Aorta (tissue), 5 donors: ENCODE measurements around the gene HOXA2. TPM values are rescaled to one million over a fixed set of nuclear protein-coding genes. Genes with fewer than 3 reads are reported as not detected.

Experiments used
- ATAC-seq: fragments of 200-7000 bp; cut with Tn5 transposase; one replicate; pipeline ENCODE4 v1.9.1; 2022; ENCODE audit warnings: moderate library complexity; ENCODE audit not compliant: low FRiP score
- DNase-seq, 2 donors: peaks; one replicate each; pipeline ENCODE4 v3.0.0-alpha.2; 2020
- H3K27ac ChIP-seq, 2 donors: one replicate each; pipeline ENCODE4 v1.5.1; 2013; ENCODE audit warnings: low read length in 2 of 2, mild to moderate bottlenecking in 2 of 2, moderate library complexity in 2 of 2, control low read depth in 1 of 2, inconsistent platforms in 1 of 2, low read depth in 1 of 2
- H3K27me3 ChIP-seq, 2 donors: one replicate each; pipeline ENCODE4 v1.6.1; 2013; ENCODE audit warnings: control low read depth in 1 of 2, low read length in 1 of 2, mild to moderate bottlenecking in 1 of 2, moderate library complexity in 1 of 2; ENCODE audit not compliant: insufficient read depth in 2 of 2, control insufficient read depth in 1 of 2
- H3K36me3 ChIP-seq, 2 donors: one replicate each; pipeline ENCODE4 v1.6.1; 2013; ENCODE audit warnings: control low read depth in 1 of 2, low read length in 1 of 2, mild to moderate bottlenecking in 1 of 2; ENCODE audit not compliant: insufficient read depth in 2 of 2, control insufficient read depth in 1 of 2
- H3K4me1 ChIP-seq, 2 donors: one replicate each; pipeline ENCODE4 v1.6.1; 2013; ENCODE audit warnings: low read length in 2 of 2, control low read depth in 1 of 2, mild to moderate bottlenecking in 1 of 2, moderate library complexity in 1 of 2; ENCODE audit not compliant: insufficient read depth in 2 of 2, control insufficient read depth in 1 of 2
- H3K4me3 ChIP-seq, 2 donors: one replicate each; pipeline ENCODE4 v1.5.1; 2013; ENCODE audit warnings: low read length in 2 of 2, control low read depth in 1 of 2, mild to moderate bottlenecking in 1 of 2
- H3K9me3 ChIP-seq: one replicate; pipeline ENCODE4 v1.6.1; 2013; ENCODE audit warnings: mild to moderate bottlenecking, low read length; ENCODE audit not compliant: control insufficient read depth
- WGBS, 2 donors: extraction: QIAGEN DNeasy Blood & Tissue Kit; methylation state at CpG; one replicate each; pipeline ENCODE4 v1.1.7; 2013; 5-methylcytosine and 5-hydroxymethylcytosine counted together
- intact Hi-C, 2 donors: fragments of 100-400 bp; cut with DNase I; formaldehyde crosslinking; loops; one replicate each; pipeline versions ENCODE4 v1.14.2 to v1.15.0; 2022
- long read RNA-seq, 2 donors: library from polyadenylated mRNA; unstranded; transcript quantifications; one replicate each; pipeline ENCODE4 v2.0.0, GENCODE V29; 2020 to 2021
- polyA plus RNA-seq, 2 donors: library from polyadenylated mRNA; stranded (reverse); fragments of 200-250 nt; gene quantifications; one replicate each; pipeline ENCODE4 v1.2.3, GENCODE V29; 2013
- total RNA-seq, 2 donors: library from RNA; stranded (reverse); fragmentation: NEBNext Ultra II Directional; extraction: Animal tissue kit (Norgen Biotek cat#: 25700); gene quantifications; one replicate each; pipeline ENCODE4 v1.2.1, GENCODE V29; 2021
- donor health status: healthy with polysubstance abuse.
- donor health status: Bipolar disorder and iron deficiency.
- donor health status: DM: no; HTN: no; CAD: no.
- donor health status: DM: no; HTN: no; CAD: no.
- donor health status: DM: yes; HTN: yes; CAD: no.

HOXA2 gene
- total RNA-seq (1 to 10 TPM; 1.6 to 4.7 TPM), polyA plus RNA-seq (1 to 10 TPM; 2.3 to 3.6 TPM)
- long read RNA-seq, donor 1: 0 reads
- long read RNA-seq, donor 2, partial matches to known transcripts: 0 of 4 reads
- long read RNA-seq, donor 2, other reads (novel, unspliced or antisense): 0 of 4 reads

DNA sequence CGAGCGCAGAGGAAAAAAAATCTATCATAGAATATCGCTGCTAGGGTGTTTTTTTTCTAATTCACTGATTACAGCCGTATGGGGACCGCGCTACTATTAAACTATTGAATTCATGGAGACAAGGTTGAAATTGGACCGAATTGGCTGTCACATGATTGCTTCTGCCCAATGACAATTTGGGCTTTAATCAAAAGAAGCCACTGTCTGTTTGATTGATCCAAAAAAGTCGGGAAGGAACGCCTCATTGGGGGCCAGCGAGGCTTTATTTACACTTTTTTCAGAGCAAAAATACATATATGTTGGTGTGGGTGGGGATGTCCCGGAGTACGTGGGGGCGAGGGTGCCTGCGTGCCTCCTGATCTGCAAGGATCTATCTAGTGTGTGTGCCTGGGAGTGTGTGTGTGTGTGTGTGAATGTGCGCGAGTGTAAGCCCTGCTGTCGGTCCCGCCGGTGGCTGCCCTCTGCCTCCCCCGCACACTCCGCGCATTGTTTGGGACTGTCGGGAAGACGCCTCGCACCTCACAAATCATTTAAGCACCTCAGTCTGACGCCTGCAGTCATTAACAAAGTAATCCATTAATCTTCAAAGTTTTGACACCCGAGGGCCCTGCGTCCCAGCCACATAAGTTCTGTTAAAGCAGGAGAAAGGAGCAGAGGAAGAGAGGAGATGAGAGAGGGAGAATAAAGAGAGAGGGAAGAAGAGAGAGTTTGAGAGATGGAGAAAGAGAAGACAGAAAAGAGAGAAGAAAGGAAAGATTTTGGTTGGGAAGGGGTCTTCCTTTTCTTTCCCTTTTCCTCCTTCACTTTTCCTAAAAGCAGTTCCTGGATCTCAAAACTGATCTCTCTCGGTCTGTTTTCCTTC lies at the start of gene HOXA2:
TSS of gene HOXA2 (minus strand) at position 103 of the 862 bp plus-strand sequence. CDS start 183 bp downstream, outside the sequence.
- Histone ChIP-seq H3K9me3 (no peaks in the 10 kb centered on the region), H3K4me1 (no peaks in the 10 kb centered on the region), H3K36me3 (no peaks in the 10 kb centered on the region), H3K4me3 (peak within 1 kb of the TSS; percentile 24 to 78), H3K27ac (peak within 1 kb of the TSS; percentile 93 to 100), H3K27me3 (no peaks in the 10 kb centered on the region)
- intact Hi-C loops: loop anchor here in 1 of 2 donors (5.0 kb wide), 1 partner anchor 241 kb away; the partner anchor contains the start of gene SKAP2
- DNase-seq (peak; percentile 66 to 72), ATAC-seq (peak; percentile 49)
- 3 to 6% methylated on average over 29 of the region's 29 CpGs for WGBS, 2 donors

DNA sequence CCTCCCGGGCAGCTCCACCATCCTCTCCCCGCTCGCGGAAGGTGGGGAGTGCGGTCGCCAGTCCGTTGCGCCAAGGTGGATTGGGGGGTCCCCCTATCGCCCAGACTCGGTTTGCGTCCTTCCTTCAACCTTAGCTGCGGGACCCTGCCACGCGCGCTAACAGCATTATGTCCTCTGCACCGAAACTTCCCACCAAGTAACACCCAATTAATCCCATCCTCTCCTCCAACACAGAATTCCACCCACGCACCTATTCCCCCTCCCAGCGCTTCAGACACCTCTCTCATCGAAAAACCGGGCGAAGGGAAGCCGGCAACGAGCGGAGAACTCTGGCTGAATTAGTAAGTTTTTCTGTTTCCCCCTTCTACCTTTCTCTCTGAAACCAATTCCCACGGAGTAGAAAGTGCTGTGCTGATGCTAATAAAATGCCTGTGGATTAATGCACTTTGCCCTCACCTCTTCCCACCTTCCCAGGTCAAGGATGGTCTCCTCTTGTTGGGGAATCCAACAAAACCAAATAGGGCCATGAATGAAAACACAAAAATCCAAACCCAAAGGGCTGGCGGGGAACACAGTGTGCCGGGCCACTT lies 49.0 kb upstream of the HOXA2 start:
- no peaks in the 10 kb centered on the region for H3K27me3 ChIP-seq
- intact Hi-C loops: loop anchor here in 1 of 2 donors (5.0 to 10.0 kb wide), 2 partner anchors 947 to 1294 kb away; partner anchors contain the start of genes CBX3 and HNRNPA2B1
- peak overlapping the region in 1 of 2 donors; percentile 65 for H3K27ac ChIP-seq
- DNase-seq (no peak), ATAC-seq (no peak)
- H3K4me3 ChIP-seq: peak overlapping the region; percentile 4 to 23
- no peaks in the 10 kb centered on the region for H3K36me3 ChIP-seq
- peaks cover 0 to 2% of the 10 kb centered on the region in 2 donors for H3K4me1 ChIP-seq
- H3K9me3 ChIP-seq: no peaks in the 10 kb centered on the region
- 6 to 8% methylated on average over 27 of the region's 27 CpGs for WGBS, 2 donors

DNA sequence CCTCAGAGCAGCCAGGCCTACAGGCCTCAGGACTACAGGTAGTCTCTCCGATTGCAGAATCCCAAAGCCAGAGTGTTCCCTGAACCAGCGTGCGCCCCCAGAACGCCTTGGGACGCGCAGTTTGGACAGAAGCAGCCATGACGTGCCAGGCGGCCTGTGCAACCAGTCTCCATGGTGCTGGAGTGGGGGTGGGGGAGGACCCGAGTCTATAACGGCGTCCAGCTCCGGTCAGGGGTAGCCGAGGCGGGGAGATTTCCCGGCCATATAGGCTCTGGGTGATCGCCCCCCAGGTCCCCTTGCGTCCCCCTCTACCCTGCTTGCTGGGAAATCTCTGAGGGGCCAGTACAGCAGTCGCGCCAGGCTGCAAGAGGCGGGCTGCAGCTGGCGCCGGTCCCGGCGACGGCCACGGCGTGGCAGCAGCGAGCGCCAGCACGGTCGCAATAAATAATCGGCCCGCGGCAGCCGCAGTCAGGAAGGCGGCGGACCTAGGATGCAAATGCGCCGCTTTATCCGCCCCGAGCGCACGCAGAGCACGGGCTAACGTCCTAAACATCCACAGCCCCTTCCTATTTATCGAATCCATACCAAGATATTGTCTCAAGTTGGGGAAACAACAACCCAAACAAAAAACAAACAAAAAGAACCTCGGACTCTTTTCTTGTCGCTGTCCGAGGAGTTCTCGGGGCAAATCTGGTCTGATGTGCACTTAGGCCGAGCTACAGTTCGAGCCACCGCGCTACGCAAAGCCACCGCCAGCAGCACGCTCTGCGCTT lies 48.3 kb upstream of the HOXA2 start:
- 1 to 2% methylated on average over 58 of the region's 58 CpGs for WGBS, 2 donors
- H3K27ac ChIP-seq: peak overlapping the region in 1 of 2 donors; percentile 65

DNA sequence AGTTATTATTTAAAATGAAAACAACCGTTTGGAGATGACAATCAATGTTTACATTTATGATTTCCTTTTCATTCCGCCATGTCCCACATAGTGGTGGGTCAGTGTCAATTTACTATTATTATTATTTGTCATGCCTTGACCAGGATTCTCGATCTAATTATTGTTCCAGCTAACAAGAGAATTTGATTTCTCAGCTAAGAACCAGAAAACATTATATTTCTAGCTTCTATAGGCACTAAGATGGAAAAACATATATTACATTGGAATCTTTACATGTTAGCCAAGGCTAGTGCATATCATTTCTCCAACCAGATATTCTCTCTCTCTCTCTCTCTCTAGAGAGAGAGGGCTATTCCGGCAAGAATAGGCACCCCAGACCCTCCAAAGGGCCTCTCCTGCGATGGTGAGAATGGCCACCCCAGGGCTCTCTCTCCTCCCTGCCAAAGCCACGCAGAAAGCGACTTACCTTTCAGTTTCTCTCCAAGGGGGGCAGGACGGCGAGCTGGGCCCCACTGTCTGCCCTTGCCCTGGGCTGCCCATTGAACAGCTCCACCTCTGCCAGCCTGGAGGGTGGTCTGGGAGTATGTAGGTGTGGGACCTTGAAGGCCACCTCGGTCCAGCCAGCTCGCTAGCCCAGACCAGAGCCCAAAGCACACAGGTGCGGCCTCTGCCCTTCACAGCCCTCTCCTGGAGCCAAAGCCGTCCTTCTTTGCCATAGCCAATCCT lies 47.5 kb upstream of the HOXA2 start:
- H3K4me3 ChIP-seq: peak overlapping the region; percentile 7 to 33
- ATAC-seq (no peak), DNase-seq (peak in 1 of 2 donors; percentile 77)
- WGBS, 2 donors: 51 to 60% methylated on average over 13 of the region's 13 CpGs
- no peaks in the 10 kb centered on the region for H3K36me3 ChIP-seq
- H3K9me3 ChIP-seq: no peaks in the 10 kb centered on the region
- H3K4me1 ChIP-seq: no peaks in the 10 kb centered on the region
- peak overlapping the region in 1 of 2 donors; percentile 38 for H3K27ac ChIP-seq
- intact Hi-C loops: loop anchor here in 1 of 2 donors (5.0 to 10.0 kb wide), 2 partner anchors 945 to 1293 kb away; partner anchors contain the start of genes CBX3 and HNRNPA2B1
- no peaks in the 10 kb centered on the region for H3K27me3 ChIP-seq

More for the DNA sequence above, 48.3 kb upstream of the HOXA2 start:
- Histone ChIP-seq H3K4me1 (peaks cover 0 to 2% of the 10 kb centered on the region in 2 donors), H3K27me3 (no peaks in the 10 kb centered on the region), H3K36me3 (no peaks in the 10 kb centered on the region), H3K4me3 (peak overlapping the region; percentile 7 to 33), H3K9me3 (no peaks in the 10 kb centered on the region)
- intact Hi-C loops: loop anchor here in 1 of 2 donors (5.0 to 10.0 kb wide), 2 partner anchors 946 to 1293 kb away; partner anchors contain the start of genes CBX3 and HNRNPA2B1
- peak; percentile 84 to 93 for DNase-seq
- ATAC-seq: peak; percentile 81

DNA sequence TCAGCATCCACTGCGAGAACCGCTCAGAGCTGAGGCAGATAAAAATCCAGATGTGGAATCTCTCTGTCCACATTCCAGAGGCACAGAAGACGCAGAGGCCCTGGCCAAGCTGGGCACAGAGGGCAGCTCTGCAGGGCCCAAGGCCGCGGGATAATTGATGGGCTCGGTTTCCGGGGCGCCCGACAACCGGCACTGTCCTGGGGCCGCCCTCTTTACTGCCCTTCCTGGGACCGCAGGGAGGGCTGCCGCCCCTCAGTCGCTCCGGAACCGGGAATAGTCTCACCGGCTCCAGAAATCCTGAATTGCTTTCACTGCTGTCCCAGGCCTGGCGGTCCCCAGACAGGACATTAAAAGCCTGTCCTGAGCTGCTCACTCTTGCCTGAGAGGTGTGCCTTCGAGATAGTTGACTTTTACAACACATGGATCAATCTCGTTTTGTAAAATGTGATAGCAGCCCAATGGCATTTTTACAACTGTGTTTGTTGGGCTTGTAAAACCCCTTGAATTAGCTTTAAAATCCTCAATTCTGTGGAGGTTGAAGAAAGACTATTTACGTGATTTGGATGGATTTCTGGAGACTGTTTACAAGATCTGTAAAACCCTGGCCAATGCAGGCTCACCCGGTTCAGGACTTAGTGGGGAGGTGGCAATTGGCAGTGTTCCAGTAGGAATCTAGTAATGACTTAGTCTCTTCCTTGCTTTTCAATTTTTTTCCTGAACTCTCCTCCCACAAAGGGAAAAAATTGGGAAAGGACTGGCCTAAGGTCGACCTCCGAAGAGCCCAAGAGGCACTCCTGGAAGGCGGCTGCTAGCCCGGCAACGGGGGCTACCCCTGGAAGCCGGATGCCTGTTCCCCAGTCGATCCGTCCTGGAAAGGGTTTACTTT lies 46.5 kb upstream of the HOXA2 start:
- Histone ChIP-seq H3K4me3 (peak overlapping the region in 1 of 2 donors; percentile 28), H3K4me1 (no peaks in the 10 kb centered on the region), H3K27ac (peak overlapping the region in 1 of 2 donors; percentile 20), H3K36me3 (no peaks in the 10 kb centered on the region), H3K9me3 (no peaks in the 10 kb centered on the region), H3K27me3 (no peaks in the 10 kb centered on the region)
- 53 to 59% methylated on average over 30 of the region's 30 CpGs for whole genome bisulfite sequencing, 2 donors
- ATAC-seq: no peak
- intact Hi-C loops: no loop called here
- no peak for DNase-seq

DNA sequence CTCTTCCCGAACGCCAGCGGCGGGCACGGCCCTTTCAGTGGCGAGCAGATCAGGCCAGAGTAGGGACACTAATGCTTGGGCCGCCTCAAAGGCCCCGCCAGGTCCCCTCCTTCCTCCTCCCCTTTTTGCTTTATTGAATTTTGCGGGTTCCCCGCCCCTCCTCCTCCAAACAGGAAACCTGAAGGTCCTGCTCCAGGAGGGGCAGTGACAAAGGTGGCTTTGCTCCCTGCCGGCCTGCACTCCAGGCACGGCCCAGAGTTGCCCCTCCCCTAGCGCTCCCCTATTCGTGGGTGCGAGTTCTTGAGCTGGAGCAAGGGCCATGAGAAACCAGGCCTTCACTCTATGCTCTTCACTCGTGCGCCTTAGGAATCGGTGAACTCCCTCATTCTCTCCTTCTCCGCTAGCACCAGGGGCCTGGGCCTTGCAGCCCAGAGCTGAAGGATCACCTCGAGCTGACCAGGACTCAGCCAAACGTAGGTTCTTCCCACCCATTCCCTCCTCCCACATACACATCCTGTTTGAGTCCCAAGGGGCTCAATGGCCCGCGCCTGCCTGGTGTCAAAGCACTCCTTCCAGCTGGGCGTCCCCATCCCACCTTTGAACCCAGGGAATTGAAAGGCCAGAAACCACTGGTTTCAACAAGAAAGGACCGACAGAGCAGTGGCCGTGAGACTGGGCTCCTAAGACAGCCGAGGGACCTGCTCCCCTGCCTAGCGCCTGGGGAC lies 45.7 kb upstream of the HOXA2 start:
- no peaks in the 10 kb centered on the region for H3K4me1 ChIP-seq
- no peak for DNase-seq
- WGBS, 2 donors: 25 to 29% methylated on average over 28 of the region's 28 CpGs

More for the DNA sequence above, 45.7 kb upstream of the HOXA2 start:
- H3K27ac ChIP-seq: peak overlapping the region; percentile 16 to 20
- H3K9me3 ChIP-seq: no peaks in the 10 kb centered on the region
- no peaks in the 10 kb centered on the region for H3K27me3 ChIP-seq
- intact Hi-C loops: no loop called here
- ATAC-seq: no peak
- peak overlapping the region in 1 of 2 donors; percentile 28 for H3K4me3 ChIP-seq
- no peaks in the 10 kb centered on the region for H3K36me3 ChIP-seq
